ENCODE measurements around the gene SEL1L.
"Not testable (repeated sequence)": the region's sequence is repeated elsewhere in the genome, so short reads cannot be mapped to it uniquely, and the experiment has no call there.

The SEL1L gene

DNA sequence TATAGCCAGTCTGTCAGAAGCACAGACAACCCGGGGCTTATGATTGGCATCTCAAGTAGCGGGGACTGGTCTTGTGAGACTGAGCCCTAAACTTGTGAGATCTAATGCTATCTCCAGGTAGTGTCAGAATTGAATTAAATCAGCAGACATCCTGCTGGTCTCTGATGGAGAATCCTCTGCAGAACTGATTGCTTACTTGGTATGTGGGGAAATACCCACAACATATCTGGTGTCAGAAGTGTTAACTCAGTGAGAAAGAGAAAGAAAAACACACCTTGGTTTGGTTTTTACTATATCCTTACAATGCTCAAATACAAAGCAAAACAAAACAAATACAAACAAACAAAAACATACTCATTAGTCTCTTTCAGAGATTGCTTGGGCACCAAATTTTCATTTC lies 10.0 kb downstream of the SEL1L start:
- FAIRE-seq, result no peak

DNA sequence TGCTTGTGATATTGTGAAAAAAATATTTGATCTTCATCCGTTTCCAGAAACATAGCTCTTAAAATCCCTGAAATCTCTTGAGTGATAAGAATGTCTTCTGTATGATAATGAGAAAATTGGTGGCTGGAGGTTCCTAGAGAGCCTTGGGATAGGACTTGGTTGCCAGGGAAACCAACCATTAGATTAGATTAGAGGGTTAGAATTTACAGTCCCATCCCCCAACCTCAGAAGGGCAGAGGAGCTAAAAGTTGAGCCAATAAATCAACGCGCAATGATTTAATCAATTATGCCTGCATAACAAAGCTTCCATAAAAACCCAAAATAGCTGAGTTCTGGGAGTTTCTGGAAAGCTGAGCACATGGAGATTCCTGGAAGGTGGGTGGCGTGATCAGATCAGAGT lies 10.6 kb downstream of the SEL1L start:
- no peak for FAIRE-seq

DNA sequence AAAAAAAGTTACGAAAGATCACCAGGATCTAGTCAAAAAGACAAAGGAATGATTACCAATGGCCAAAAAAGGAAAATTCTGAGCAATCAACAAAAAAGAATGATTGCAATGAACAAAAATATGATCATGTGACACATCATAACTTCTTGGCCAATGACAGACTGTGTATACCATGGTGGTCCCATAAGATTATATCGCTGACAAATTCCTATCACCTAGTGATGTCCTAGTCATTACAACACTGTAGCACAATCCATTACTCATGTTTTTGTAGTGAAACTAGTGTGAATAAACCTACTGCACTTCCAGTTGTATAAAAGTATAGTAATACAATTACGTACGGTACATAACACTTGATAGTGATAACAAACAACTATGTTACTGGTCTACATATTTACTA lies 12.3 kb downstream of the SEL1L start:
- FAIRE-seq, result no peak

DNA sequence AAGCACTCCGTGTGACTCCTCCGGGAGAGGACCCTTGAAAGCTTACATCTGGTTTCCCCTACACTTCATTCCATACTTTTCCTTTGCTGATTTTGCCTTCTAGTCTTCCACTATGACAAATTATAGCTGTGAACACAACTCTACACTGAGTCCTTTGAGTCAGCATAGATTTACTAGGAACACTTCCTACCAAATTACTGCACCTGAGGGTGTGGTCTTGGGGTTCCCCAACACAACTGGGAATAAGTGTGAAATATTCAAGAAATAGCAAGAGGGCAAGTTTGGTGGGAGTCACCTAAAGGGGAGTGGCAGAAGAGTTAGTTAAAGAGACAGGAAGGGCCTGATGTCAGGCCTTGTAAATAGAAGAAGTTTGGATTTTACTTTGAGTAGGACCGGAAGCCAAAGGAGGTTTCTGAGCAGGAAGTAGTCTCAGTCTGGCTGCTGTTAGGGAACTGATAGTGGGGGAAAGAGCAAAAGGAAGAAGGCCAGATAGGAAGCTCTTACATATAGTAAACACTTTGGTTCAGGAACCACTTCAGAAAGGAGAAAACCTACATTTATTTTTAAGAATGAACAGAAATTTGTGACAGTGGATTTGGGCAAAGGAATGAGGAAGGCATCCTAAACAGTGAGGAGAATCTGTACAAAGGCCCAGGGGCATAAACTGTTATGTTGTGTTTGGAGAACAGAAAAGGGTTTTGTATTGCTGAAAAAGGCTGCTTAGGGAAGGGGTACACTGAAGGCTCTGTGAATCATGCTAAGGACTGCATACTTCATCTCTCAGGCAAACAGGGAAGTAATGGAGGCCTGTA lies 14.2 kb downstream of the SEL1L start:
- no peak for FAIRE-seq

DNA sequence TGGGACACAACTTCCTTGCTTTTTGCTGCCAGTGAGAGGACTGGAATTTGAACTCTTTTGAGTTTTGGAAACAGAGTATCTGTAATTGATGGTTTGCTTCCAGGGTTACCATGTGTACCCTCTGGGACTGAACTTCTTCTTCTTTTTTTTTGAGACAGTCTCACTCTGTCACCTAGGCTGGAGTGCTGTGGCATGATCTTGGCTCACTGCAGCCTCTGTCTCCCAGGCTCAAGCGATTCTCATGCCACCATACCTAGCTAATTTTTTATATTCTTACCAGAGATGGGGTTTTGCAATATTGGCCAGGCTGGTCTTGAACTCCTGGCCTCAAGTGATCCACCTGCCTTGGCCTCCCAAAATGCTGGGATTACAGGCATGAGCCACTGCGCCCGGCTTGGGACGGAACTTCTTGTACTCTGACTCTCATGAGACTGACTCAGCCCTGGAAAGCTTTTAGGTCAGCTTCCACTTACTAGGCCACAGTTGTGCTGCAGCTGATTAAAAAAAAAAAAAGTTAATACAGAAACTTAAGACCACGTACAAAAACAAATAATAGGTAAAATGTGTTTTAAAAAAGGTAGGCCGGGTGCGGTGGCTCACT lies 15.8 kb downstream of the SEL1L start:
- no peak for FAIRE-seq

DNA sequence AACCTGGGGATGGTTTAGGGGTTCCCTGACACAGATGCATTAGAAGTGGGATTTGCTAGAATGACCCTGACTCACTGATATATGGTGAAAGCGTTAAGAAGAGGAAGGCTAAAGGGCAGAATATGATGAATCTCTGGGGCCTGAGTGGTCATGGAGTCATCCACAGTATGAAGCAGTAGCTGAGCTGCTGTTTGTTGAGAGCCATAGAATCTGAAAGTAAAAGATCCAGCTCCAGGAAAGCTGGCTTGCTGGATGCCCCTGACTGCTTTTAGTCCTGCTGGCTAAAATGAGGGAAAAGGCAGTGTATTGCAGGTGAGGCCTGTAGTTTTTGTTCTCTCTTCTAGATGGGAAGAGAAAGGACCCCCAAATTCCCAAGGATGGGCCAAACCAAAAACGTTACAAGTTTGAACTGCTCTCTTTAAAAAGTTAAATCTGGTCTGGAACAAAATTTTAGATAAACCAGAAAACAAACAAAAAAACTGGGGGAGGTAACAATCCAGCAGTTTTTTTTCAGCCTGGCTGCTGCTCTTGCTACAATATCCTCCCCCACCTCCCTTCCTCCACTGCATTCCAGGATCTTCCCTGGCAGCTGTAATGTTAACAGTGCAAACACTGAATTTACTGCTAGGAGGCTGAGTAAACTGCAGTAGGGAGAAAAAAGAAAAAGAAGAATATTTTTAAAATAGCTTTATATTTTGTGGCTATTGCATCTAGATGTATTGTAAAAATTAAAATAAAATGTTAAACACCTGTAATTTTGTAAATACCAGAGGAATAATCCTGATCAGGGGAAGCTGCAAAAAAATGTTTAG lies 16.5 kb downstream of the SEL1L start:
- peak; percentile 89 for FAIRE-seq

DNA sequence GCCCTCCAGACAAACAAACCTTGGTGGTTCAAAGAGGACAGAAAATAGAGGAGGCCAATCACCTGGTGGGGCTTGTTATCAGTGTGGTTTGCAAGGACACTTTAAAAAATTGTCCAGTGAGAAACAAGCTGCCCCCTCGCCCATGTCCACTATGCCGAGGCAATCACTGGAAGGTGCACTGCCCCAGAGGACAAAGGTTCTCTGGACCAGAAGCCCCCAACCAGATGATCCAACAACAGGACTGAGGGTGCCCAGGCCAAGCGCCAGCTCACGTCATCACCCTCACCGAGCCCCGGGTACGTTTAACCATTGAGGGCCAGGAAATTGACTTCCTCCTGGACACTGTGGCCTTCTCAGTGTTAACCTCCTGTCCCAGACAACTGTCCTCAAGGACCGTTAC lies 17.7 kb downstream of the SEL1L start:
- not testable (repeated sequence) for FAIRE-seq

DNA sequence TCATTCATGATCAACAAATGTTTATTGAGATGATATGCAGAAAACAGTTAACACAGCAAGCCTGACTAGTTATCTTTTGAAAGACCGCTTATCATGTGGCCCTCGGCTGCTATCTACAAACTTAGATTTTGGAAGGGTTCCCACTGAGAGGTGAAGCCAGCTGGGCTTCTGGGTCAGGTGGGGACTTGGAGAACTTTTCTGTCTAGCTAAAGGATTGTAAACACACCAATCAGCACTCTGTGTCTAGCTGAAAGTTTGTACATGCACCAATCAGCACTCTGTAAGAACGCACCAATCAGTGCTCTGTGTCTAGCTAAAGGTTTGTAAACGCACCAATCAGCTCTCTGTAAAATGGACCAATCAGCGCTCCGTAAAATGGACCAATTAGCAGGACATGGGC lies 20.8 kb downstream of the SEL1L start:
- FAIRE-seq, result not testable (repeated sequence)

DNA sequence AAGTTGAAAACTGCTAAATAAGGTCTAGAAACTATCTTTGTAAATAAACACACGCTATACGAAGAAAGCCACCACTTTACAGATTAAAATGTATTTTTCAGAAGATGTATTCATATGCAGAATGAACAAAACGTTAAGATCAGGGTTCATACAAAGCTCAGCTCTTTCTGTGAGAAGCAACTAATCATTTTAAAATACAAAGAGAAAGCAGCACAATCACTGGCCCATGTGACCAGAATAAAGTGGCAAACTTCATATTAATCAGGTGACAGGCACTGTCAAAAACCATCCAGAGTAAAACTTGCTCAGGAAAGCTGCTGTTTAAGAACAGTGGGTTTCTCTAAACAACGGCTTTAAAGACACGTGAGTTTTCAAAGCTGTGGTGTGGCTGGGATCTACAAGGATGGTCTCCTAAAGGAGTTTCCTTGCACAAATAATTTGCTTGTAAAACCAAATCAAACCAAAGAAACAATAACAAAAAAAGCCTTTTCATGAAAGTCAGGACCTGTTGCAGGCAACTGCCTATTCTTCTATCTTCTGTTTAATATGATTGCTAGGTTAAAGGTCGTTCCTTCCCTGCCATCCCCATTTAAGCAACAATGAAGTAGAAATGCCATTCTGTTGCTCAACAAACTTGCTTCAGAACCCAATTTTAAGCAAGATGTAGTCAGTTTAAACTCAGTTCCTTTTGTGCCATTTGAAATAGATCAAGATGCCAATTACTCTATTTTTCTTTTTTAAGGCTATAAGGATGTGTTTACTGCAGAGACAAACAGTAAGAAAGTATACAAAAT lies 22.3 kb downstream of the SEL1L start:
- no peak for FAIRE-seq

DNA sequence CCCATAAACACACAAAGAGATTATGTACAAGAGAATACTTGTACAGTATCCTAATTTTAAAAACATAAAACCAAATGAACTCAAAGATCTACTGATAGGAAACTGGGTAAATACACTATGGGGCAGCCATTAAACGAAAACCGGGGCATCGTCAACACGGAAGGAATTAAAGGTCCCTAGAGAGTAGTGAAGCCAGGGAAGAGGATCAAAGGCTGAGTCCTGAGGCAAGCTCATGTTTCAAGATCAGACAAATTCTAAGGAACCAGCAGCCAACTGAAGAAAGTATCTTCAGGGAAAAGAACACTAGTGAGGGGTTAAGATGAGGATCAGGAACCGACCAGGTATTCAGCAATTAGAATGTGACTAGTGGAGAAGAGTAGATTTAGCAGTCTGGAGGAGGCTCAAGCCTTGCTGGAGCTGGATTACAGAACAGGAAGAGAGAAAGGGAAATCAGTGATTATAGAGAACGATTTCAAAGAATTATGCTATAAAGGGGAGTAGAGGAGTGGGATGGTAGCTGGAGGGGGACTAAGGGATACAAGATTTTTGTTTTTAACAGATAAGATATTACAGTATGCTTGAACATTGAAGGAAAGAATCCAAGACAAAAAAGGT lies 23.7 kb downstream of the SEL1L start:
- peak; percentile 61 for FAIRE-seq

DNA sequence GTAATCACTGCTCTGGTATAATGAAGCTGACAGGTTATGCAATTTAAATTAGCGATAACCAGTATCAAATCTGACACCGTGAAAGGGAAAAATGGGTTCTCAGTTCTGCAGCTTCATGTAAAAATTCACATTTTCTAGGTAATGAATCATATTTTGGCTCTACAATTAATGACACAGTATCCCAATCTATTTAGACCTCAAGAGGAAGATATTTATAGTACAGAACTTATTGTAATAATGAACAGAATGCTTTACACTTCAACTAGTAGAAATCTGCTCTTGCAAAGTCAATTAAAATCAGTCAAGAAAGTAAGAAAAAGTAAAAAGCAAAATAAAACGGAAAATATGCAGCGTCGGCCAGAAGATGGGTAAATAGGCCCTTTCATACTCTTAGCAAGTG lies 24.3 kb downstream of the SEL1L start:
- FAIRE-seq, result no peak

DNA sequence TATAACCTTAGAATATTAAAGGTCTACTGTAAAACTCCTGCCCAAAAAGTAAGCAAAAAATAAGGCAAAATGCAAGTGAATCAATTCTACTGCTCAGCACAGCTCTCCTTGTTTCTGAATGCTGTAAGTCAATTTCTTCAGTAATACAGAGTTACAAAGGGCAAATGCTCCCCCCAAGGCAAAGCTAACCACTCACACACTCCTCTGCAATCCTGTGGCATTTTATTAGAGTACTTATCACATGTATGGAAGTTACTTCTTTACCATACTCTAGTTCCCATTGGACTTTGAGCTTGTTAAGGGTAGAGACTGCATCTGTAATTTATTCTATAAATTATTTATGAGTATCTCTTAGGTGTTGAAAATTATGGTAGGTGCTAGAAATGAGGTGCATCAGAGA lies 27.2 kb downstream of the SEL1L start:
- no peak for FAIRE-seq

DNA sequence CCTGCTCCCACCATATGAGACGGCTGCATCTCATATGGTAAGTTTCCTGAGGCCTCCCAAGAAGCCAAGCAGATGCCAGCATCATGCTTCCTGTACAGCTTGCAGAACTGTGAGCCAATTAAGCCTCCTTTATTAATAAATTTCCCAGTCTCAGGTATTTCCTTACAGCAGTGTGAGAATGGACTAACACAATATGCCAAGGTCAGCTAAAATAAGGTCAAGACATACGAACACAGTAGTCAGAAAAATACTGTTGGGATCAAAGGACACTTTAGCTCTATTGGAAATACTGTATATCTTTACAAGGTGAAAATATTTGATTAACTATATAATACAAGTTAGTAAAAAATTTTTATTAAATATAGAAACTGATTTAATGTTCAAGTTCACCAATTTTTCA lies 28.8 kb downstream of the SEL1L start:
- peak; percentile 23 for FAIRE-seq

DNA sequence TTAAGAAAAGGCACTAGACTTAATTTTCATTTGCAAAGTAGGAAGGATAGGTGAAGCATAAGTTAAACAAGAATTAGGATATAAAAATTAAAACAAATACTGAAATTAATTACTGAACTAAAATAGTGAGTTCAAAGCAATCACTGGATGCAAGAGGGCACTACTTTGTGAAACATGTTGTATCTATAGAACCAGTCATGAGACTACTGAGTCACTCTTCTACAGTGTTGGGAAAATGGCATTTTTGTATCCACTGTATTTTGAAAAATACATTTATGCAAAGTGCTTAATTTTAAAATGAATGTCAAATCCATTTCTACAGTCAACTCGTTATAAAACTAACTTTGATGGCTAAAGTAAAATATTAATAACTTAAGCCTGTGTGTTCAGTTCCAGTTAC lies 47.9 kb downstream of the SEL1L start:
- FAIRE-seq, result no peak

DNA sequence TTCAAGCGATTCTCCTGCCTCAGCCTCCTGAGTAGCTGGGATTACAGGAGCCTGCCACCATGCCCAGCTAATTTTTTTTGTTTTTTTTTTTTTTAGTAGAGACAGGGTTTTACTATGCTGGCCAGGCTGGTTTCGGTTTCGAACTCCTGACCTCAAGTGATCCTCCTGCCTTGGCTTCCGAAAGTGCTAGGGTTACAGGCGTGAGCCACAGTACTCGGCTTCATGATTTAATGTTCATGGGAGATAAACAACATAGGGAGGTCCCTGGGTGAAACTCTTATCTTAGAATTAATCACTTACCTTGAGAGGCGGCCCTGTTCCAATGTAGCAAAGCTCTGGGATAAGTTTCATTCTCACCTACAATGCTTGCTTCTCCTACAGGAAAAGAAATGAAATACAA lies 48.3 kb downstream of the SEL1L start:
- no peak for FAIRE-seq

DNA sequence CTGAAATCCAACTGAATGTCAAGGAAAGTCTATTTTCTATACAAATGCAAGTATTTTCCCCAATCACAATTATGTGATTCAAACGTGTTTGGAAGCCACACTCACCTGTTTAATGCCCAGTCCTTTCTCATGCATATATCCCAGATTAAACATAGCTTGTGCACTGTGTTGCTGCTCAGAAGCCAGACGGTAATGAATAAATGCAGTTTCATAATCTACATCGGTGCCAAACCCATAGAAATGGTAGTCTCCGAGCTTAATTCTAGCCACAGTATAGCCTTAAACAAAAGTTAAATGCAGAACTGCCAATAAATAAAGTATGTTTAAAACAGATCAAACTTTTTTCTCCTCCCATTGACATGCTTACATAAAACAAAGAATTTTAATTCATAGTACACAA lies 49.5 kb downstream of the SEL1L start:
- no peak for FAIRE-seq

DNA sequence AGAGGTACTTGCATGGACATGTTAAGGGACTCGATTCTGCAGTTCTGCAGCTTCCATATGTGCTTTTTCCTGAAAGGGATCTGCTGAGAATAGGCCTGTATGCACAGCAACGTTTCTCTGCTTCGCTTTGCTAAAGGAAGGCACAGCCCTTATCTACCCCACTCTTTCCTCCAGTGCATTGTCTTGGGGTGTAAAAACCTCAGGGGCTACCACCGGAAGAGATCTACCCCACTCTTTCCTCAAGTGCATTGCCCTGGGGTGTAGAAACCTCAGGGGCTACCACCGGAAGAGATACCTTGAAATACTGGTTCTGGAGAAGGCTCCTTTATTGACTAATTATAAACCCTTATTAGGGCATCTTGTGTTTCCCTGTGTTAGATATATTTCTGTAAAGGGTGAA lies 52.9 kb downstream of the SEL1L start:
- FAIRE-seq, result no peak

DNA sequence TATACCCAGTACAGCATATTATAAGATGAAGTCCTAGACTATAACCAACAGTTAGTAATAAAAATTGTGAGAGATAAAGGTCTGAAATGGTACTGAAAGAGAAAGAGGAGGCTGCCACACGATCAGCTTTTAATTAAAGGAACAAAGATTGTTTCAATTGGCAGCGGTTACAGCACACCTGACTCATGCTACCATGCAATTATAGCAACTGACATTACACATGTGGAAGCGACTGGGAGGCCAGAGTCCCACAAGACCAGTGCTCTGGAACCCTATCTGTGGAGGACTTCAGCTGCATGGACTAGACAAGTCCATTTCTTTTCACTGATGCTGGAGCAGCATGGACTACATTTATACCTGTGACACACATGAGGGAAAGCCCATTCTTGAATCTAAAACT lies 55.2 kb downstream of the SEL1L start:
- no peak for FAIRE-seq

DNA sequence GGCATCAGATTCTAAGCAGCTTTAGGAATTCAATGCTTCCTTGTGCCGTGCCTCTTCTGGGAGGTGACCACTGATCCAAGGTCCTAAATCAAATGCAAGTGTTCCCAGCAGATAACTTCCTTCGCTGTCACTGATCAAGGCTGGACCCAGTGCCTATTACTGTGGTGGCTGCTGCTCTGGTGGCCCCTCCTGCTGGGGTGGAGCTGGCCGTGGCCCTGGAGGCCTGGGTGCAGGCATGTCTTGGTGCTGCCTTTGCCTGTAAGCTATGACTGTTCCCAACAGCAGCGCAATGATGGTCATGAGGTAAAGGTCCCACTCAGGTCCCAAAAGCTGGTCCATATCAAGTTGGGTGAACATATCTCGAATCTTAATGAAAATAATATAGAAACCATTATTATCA lies 56.8 kb downstream of the SEL1L start:
- no peak for FAIRE-seq

DNA sequence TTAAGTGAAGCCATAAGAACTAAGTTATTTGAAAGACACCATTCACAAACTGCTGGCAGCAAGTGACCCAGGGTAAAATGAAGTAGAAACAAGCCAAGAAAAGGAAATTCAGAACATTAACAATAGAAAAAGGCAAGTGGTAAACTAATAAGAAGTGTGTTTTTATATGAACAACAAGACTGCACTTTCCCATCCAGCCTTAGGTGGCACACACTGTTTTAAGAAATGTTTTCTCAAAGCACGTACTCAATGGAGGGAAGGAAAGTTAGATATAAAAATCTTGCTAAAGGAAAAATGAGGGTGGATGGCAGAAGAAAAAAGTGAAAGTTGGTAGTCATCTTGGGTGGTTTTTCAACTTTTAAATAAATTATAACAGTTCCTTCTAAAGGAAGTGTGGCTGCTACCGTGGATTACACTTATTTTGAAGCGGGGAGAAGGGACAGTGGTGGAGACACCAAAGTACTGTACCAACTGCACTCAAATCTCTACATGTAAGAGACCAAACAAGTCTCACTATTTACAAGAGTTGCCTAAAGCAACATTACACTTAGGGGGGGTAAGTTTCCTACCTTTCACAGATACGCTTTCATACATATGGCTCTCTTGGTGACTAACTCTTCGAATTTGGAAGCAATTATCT lies 58.8 kb downstream of the SEL1L start:
- no peak for FAIRE-seq

DNA sequence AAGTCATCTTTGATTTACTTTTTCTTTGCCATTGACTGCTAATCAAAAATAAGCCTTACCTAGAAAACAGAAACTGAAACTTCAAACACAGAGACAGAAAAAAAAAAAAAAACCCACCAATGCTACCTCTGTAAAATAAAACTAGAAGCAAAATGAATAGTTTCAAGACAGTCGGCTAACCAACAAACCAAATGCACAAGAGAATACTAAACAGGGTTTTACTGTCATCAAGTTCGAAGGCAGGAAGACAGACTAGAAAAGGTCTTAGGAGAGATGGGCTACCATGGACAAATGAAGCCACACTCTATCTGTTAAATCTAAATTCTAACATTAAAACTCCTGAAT lies 59.5 kb downstream of the SEL1L start:
- peak; percentile 41 for FAIRE-seq

Measured in endometrium (tissue), 2 donors.